Fibroblast of lung (primary cell): ENCODE measurements around the gene KRT4.

Experiments used
- CTCF ChIP-seq, 2 donors: IDR thresholded peaks in 1 of 2; conservative IDR thresholded peaks in 1 of 2; 1 replicate in 1 of 2; 2 replicates in 1 of 2; pipeline ENCODE4 v1.5.1; 2011 to 2012; ENCODE audit warnings: low read length in 2 of 2, control low read depth in 1 of 2, inconsistent platforms in 1 of 2, low read depth in 1 of 2, mild to moderate bottlenecking in 1 of 2
- EZH2 ChIP-seq: IDR thresholded peaks from 2 replicates; pipeline ENCODE4 v1.5.1; 2012; ENCODE audit warnings: low read length, control low read depth, mild to moderate bottlenecking; ENCODE audit errors: missing control alignments

- TF ChIP-seq CTCF (conservative IDR thresholded peaks at IDR 0.05 in 1 of 2, IDR thresholded peaks at IDR 0.05 in 1 of 2; ENCODE audit: low read depth in 1 of 2, low read length in 2 of 2) (no peak), EZH2 (no peak)
Measured at GRCh38 chr12:52832451-52832850, 18.5 kb upstream of the KRT4 start.
